ENCODE measurements around the gene HOXD4.

HOXD4 gene

DNA sequence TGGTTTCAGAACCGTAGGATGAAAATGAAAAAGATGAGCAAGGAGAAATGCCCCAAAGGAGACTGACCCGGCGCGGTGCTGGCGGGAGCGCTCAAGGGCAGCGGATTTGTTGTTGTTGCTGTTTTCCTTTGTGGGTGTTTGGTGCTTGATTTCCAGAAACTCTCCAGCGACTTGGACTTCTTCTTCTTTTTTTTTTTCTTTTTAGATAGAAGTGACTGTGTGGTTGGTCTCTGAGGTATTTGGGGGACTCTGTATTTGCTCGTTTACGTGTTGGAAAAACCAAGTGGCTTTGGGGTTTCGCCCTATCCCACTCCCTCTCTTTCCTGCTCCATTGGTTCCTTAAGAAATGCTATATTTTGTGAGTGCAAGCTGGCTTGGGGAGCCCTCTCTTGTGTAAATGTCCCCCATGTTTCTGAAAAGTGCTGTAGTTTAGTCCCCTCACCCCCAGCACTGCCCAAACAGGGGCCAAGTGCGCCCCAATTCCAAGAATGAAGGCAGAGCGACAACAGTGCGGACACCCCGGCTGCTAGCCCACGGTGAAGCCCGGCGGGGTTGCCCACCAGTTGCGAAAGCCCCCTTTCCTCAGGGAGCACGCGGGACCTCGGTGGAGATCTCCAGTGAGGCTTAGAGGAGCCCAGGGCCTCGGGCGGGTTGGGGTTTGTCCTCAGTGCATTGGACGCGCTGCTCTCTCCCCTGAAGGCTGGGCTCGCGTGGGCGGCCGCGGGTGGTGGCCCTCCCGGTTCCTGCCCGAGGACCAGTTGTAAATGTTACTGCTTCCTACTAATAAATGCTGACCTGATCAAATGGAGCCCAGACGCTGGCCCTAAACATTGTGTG lies 27.0 kb upstream of the HOXD4 start:
- H3K4me3 ChIP-seq (ENCODE audit: low read depth, low read length): no peak overlapping the region
- TF ChIP-seq, protein P1, sequence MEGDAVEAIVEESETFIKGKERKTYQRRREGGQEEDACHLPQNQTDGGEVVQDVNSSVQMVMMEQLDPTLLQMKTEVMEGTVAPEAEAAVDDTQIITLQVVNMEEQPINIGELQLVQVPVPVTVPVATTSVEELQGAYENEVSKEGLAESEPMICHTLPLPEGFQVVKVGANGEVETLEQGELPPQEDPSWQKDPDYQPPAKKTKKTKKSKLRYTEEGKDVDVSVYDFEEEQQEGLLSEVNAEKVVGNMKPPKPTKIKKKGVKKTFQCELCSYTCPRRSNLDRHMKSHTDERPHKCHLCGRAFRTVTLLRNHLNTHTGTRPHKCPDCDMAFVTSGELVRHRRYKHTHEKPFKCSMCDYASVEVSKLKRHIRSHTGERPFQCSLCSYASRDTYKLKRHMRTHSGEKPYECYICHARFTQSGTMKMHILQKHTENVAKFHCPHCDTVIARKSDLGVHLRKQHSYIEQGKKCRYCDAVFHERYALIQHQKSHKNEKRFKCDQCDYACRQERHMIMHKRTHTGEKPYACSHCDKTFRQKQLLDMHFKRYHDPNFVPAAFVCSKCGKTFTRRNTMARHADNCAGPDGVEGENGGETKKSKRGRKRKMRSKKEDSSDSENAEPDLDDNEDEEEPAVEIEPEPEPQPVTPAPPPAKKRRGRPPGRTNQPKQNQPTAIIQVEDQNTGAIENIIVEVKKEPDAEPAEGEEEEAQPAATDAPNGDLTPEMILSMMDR (IDR thresholded peaks at IDR 0.05; ENCODE audit: insufficient read depth, low read depth, low read length, missing control alignments): no peak
- no peak for DNase-seq (ENCODE audit: low read depth)

DNA sequence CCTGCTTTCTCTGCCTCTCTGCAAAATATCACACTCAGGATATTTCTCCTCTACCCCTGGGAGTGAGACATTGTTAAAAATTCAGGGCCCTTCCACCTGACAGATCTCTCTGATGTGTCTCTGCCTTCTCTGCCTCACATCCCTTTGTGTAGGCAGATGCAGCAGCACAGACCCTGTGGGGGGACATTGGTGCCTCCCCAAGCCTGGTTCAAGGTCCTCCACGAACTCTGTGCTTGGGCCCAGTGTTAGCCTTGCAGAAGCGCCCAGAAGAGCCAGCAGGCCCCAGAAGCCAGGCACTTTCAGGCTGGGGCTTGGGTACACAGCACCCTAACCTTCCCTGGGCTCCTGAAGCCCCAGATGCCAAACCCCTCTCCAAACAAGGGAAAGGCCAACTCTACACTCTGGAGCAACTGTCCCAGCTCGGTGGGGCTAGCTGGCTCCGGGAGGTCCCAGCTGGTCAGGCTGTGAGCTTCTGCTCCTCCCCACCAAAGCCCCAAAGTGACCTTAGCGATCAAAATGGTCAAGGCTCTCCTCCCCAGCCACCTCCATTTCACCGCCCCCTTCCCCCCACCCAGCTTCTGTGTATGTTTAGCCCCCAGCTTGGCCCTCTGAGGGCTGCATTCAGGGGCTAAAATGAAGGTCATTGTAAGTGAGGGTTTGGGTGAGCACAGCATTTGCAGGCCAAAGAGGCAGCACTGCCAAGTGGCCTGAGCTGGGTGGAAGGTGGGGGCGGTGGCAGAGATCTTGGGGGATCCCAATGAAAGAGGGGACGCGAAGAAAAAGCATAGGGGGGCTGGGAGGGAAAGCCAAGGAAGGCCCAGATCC lies 26.2 kb upstream of the HOXD4 start:
- H3K4me3 ChIP-seq (ENCODE audit: low read depth, low read length): no peak overlapping the region
- TF ChIP-seq, protein P1 (IDR thresholded peaks at IDR 0.05; ENCODE audit: insufficient read depth, low read depth, low read length, missing control alignments): no peak
- no peak for DNase-seq (ENCODE audit: low read depth)

DNA sequence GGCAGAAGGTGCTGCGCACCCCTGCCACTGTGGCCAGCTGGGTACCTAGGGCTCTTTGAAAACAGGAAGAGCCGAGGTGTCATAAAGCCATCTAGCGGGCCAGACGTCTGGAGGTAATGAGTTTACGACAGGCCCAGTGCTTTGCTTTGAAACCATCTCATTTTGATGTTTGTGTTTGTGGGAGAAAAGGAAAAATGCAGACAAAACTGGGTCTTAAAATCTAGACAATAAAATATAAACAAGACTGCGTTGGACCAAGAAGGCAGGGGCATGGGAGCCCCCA lies 25.6 kb upstream of the HOXD4 start:
- no peak overlapping the region for H3K4me3 ChIP-seq (ENCODE audit: low read depth, low read length)
- DNase-seq (ENCODE audit: low read depth): no peak
- TF ChIP-seq, protein P1 (IDR thresholded peaks at IDR 0.05; ENCODE audit: insufficient read depth, low read depth, low read length, missing control alignments): no peak

DNA sequence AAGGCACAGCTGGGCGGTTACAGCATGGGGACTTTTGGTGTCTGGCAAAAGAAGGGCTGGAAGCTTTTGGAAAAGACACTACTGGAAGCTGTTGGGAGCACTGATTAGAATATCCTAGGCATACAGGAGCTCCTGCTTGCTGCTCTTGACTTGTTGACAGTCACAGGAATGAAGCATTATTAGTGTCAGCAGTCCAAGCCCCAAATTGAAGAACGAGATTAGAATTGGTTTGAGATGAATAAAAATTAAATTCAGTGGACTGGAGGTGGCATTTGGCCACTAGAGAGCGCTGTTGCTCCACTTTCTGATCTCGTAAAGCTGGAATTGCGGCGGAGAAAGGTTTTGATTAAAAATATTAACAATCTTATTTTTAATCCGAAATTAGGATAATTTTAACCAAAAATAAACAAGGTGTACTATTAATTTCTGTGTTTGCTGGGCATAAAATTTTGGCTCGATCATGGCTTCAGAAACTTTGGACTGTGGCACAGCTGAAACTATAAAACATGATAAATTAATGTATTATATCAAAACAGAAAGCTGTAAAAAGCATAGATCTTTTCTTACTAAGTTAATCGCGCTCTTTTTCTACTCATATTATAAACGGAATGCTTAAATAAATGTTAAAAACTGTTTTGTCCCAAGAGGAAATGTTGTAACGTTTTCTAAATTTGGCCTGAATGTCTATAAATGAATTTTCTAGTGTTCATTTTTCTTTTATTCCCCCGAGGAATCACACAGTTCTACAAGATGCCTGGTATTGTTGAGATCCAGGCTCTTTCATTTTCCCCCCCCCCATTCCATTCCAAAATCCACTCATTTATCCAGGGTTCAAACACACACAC lies 24.2 kb upstream of the HOXD4 start:
- DNase-seq (ENCODE audit: low read depth): peak; percentile 61
- no peak overlapping the region for H3K4me3 ChIP-seq (ENCODE audit: low read depth, low read length)

DNA sequence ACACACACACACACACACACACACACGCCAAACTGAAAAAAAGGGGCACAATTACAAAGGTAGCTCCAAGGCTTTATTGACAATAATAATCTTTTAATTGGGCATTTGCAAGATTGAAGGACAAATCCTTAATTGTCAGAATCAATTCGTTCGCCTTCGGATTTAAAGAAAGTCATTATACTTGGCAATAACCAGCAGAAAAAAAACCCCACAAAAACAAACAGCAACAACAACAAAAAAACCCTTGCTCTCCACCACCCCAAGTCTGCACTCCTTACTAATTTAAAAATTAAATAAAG lies 23.6 kb upstream of the HOXD4 start:
- TF ChIP-seq, protein P1 (IDR thresholded peaks at IDR 0.05; ENCODE audit: insufficient read depth, low read depth, low read length, missing control alignments): no peak
- H3K4me3 ChIP-seq (ENCODE audit: low read depth, low read length): no peak overlapping the region
- DNase-seq (ENCODE audit: low read depth): no peak

More for the DNA sequence above, 24.2 kb upstream of the HOXD4 start:
- TF ChIP-seq, protein P1 (IDR thresholded peaks at IDR 0.05; ENCODE audit: insufficient read depth, low read depth, low read length, missing control alignments): peak; percentile 63

DNA sequence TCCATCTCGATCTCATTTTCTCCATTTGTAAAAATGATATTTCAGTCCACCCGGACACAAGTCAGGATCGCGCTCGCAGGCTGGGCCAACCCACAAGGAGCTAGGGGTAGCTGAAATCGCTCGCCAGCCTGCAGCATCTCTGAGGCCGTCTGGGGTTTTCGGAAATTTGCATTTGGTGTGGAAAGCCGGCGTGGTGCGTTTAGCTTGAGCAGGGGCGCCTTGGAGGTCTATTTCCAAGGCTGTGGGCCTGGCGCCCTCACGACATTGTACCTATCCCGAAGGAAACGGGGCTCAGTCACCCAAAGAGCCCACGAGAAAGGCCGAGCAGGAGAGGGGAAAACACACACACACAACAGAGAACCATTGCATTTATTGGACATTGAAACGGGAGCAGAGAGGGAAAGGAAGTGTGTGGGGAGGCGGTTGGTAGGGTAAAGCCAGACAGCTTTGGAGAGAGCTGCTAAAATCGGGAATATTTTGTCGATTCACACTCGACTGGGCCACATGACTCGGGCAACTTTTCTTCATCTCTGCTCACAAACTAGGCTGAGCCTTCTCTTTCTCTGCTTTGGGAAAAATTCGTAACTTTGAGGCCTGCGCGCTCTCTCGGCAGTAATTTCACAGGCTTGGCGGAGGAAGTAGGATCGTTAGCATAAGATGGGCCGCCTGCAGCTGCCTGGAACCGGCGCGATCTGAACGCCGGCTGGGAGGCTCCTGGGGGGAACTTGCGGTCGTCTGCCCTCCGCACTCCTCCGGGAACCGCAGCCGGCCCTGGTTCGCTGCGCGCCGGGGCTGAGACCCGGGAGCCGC lies 23.0 kb upstream of the HOXD4 start:
- no peak for DNase-seq (ENCODE audit: low read depth)
- TF ChIP-seq, protein P1 (IDR thresholded peaks at IDR 0.05; ENCODE audit: insufficient read depth, low read depth, low read length, missing control alignments): no peak
- H3K4me3 ChIP-seq (ENCODE audit: low read depth, low read length): no peak overlapping the region

All from GM12865 (cell line).